ENCODE data around the gene LEO1.

DNA sequence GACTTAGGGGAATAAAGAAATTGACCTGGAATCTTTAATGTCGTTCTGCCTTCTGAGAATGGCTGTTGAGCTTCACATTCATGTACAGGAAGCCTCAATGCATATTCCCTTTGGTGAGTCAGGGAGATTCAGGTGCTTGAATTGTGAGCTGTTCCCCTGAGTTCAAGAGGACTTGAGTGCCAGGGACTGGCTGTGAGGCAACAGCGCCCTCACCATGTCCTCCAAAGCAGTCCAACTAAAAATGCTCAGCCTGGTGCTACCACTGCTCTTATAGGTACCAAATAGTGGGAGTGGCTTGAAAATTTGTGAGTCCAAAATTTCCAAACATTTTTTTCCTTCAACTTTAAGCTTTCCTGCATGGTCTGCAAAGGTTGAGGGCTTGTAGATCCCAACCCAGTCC, 54.1 kb downstream of the LEO1 start:
- TF ChIP-seq ZNF274 (IDR thresholded peaks at IDR 0.05; ENCODE audit: insufficient read depth, insufficient read length) (no peak), EZH2 (IDR thresholded peaks at IDR 0.05; ENCODE audit: borderline replicate concordance, control insufficient read depth, low read depth, low read length) (no peak), EP300 (IDR thresholded peaks at IDR 0.05; ENCODE audit: borderline replicate concordance in 1 of 2, control insufficient read depth in 1 of 2, low read depth in 2 of 2, low read length in 2 of 2) (no peak), PAX8 (IDR thresholded peaks at IDR 0.05) (no peak), JUNB (IDR thresholded peaks at IDR 0.05) (no peak), SRF (IDR thresholded peaks at IDR 0.05; ENCODE audit: low read depth in 2 of 2, low read length in 2 of 2) (no peak), CHD2 (IDR thresholded peaks at IDR 0.05; ENCODE audit: borderline replicate concordance, low read depth, low read length) (no peak)
- TF ChIP-seq, protein P1, sequence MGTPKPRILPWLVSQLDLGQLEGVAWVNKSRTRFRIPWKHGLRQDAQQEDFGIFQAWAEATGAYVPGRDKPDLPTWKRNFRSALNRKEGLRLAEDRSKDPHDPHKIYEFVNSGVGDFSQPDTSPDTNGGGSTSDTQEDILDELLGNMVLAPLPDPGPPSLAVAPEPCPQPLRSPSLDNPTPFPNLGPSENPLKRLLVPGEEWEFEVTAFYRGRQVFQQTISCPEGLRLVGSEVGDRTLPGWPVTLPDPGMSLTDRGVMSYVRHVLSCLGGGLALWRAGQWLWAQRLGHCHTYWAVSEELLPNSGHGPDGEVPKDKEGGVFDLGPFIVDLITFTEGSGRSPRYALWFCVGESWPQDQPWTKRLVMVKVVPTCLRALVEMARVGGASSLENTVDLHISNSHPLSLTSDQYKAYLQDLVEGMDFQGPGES (IDR thresholded peaks at IDR 0.05) = no peak
- TF ChIP-seq, protein P2, sequence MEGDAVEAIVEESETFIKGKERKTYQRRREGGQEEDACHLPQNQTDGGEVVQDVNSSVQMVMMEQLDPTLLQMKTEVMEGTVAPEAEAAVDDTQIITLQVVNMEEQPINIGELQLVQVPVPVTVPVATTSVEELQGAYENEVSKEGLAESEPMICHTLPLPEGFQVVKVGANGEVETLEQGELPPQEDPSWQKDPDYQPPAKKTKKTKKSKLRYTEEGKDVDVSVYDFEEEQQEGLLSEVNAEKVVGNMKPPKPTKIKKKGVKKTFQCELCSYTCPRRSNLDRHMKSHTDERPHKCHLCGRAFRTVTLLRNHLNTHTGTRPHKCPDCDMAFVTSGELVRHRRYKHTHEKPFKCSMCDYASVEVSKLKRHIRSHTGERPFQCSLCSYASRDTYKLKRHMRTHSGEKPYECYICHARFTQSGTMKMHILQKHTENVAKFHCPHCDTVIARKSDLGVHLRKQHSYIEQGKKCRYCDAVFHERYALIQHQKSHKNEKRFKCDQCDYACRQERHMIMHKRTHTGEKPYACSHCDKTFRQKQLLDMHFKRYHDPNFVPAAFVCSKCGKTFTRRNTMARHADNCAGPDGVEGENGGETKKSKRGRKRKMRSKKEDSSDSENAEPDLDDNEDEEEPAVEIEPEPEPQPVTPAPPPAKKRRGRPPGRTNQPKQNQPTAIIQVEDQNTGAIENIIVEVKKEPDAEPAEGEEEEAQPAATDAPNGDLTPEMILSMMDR (IDR thresholded peaks at IDR 0.05 in 2 of 3, conservative IDR thresholded peaks at IDR 0.05 in 1 of 3; ENCODE audit: control insufficient read depth in 2 of 3, extremely low read depth in 1 of 3, insufficient read depth in 1 of 3, low read depth in 3 of 3, low read length in 3 of 3) = peak; percentile 30 to 37 (median 35); a peak in 4 of 6 replicates
